KG1 (cell line): ENCODE data around the gene ZNHIT1.

Source experiments
- DNase-seq: peaks from one replicate; lab custom pipeline; 2025; lab: John Stamatoyannopoulos, UW

ZNHIT1 gene

GRCh38 chr7:101218236-101219125, 516 bp downstream of the ZNHIT1 start:
- no peak for DNase-seq

GRCh38 chr7:101220295-101220694, 2.3 kb downstream of the ZNHIT1 start:
- DNase-seq, result no peak

- DNase-seq, result no peak
These were observed 4.4 kb downstream of the ZNHIT1 start for GRCh38 chr7:101222275-101222830.

GRCh38 chr7:101223528-101223927, 5.6 kb downstream of the ZNHIT1 start:
- no peak for DNase-seq

- DNase-seq, result no peak
These were observed 7.7 kb downstream of the ZNHIT1 start for GRCh38 chr7:101225650-101226049.

- DNase-seq, result no peak
These were observed 8.8 kb downstream of the ZNHIT1 start for GRCh38 chr7:101226721-101227120.

GRCh38 chr7:101231644-101232043, 13.7 kb downstream of the ZNHIT1 start:
- DNase-seq, result no peak

- no peak for DNase-seq
These were observed 14.3 kb downstream of the ZNHIT1 start for GRCh38 chr7:101232141-101232850.

- no peak for DNase-seq
These were observed 16.1 kb downstream of the ZNHIT1 start for GRCh38 chr7:101233907-101234547.

- no peak for DNase-seq
These were observed 16.7 kb downstream of the ZNHIT1 start for GRCh38 chr7:101234636-101235035.

GRCh38 chr7:101235050-101235449, 17.1 kb downstream of the ZNHIT1 start:
- no peak for DNase-seq

GRCh38 chr7:101235522-101235921, 17.6 kb downstream of the ZNHIT1 start:
- DNase-seq, result no peak

GRCh38 chr7:101236292-101236835, 18.4 kb downstream of the ZNHIT1 start:
- DNase-seq, result no peak

- no peak for DNase-seq
These were observed 19.5 kb downstream of the ZNHIT1 start, which contains the start of gene CLDN15 for GRCh38 chr7:101237206-101238067. CLDN15 (minus strand) TSS chr7:101237802; CDS start chr7:101237581, 221 bp downstream.

GRCh38 chr7:101238226-101239182, 20.5 kb downstream of the ZNHIT1 start:
- DNase-seq, result no peak

GRCh38 chr7:101239191-101239950, 21.4 kb downstream of the ZNHIT1 start:
- DNase-seq, result no peak

GRCh38 chr7:101239951-101240220, 21.9 kb downstream of the ZNHIT1 start:
- DNase-seq, result no peak

- DNase-seq, result no peak
These were observed 22.5 kb downstream of the ZNHIT1 start for GRCh38 chr7:101240226-101241014.

GRCh38 chr7:101241015-101241363, 23.0 kb downstream of the ZNHIT1 start:
- DNase-seq, result no peak
